Astrocyte of the spinal cord (primary cell): ENCODE results near the gene UCHL5.

ENCODE experiments used
- DNase-seq: peaks from one replicate; pipeline ENCODE4 v3.0.0; 2011; ENCODE audit warnings: low read depth, low spot score
- H3K4me3 ChIP-seq: 2 replicates; pipeline ENCODE4 v1.5.1; 2011; ENCODE audit warnings: low read depth, mild to moderate bottlenecking, low read length, moderate library complexity
- in situ Hi-C: cut with HindIII; loops from 2 replicates; pipeline ENCODE4 v1.10.0; 2017; ENCODE audit warnings: low sequenced_read_pairs
- TF ChIP-seq, protein P1 (sequence below): IDR thresholded peaks from 2 replicates; pipeline ENCODE4 v1.5.1; 2012; ENCODE audit warnings: low read depth, mild to moderate bottlenecking, low read length, inconsistent platforms

The UCHL5 gene

DNA sequence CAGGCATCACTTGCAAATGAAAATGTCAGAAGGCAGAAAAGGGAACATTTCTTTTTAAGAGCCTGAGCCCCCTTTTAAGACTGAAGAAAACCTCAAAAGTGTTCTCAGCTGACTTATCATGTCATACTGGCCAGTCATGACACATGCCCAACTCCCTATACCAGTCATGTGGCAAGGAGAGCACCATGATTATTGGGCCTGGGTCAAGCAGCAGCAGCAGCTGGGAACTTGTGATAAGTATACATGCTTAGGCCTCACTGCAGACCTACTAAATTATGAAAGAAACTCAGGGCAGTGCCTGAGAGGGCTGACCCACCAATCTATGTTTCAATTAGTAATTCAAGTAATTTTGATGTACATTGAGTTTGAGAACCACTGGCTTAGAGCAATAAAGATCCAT, 8.9 kb upstream of the UCHL5 start:
- DNase-seq, result no peak
- TF ChIP-seq, protein P1, sequence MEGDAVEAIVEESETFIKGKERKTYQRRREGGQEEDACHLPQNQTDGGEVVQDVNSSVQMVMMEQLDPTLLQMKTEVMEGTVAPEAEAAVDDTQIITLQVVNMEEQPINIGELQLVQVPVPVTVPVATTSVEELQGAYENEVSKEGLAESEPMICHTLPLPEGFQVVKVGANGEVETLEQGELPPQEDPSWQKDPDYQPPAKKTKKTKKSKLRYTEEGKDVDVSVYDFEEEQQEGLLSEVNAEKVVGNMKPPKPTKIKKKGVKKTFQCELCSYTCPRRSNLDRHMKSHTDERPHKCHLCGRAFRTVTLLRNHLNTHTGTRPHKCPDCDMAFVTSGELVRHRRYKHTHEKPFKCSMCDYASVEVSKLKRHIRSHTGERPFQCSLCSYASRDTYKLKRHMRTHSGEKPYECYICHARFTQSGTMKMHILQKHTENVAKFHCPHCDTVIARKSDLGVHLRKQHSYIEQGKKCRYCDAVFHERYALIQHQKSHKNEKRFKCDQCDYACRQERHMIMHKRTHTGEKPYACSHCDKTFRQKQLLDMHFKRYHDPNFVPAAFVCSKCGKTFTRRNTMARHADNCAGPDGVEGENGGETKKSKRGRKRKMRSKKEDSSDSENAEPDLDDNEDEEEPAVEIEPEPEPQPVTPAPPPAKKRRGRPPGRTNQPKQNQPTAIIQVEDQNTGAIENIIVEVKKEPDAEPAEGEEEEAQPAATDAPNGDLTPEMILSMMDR, result no peak
- H3K4me3 ChIP-seq, result no peak overlapping the region
- in situ Hi-C loops, result no loop called here

DNA sequence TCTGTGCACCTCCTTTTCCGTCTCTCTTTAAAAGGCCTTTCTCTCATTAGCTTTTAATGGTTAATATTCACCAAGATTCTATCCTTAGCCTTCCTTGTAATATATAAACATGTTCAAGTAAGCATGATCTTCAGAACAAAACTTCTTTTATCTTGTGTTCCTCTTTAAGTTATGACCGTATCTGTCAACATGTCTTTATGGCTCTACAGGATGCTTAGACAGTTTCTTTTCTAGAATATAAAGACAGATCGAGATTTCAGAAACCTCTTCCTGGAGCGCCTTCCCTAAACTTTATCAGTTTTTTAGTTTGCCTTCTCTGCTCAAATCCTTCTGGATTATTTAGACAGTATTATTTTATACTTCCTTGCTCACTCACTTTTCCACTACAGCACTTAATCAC, 7.4 kb upstream of the UCHL5 start:
- in situ Hi-C loops, result no loop called here
- TF ChIP-seq, protein P1, result no peak
- DNase-seq, result no peak
- no peak overlapping the region for H3K4me3 ChIP-seq

DNA sequence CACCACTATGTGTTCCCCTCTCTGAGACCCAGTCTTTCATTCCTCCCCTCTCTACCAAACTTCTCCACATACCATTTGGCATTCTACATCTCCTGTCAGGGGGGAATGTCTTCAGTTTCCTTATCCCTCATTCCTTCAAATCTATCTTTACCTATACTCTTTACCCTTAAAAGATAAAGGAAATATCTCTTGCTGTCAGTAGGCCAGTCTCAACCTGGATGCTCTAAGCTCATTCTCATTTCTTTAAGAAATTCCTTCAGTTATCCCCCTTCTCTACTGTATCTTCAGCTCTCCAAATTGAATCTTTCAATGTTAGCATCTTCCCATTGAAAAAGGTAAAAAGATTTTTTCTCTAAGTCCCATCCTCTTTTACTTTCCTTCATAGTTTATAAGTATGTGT, 6.8 kb upstream of the UCHL5 start:
- in situ Hi-C loops, result no loop called here
- TF ChIP-seq, protein P1, result no peak
- H3K4me3 ChIP-seq, result no peak overlapping the region
- no peak for DNase-seq

DNA sequence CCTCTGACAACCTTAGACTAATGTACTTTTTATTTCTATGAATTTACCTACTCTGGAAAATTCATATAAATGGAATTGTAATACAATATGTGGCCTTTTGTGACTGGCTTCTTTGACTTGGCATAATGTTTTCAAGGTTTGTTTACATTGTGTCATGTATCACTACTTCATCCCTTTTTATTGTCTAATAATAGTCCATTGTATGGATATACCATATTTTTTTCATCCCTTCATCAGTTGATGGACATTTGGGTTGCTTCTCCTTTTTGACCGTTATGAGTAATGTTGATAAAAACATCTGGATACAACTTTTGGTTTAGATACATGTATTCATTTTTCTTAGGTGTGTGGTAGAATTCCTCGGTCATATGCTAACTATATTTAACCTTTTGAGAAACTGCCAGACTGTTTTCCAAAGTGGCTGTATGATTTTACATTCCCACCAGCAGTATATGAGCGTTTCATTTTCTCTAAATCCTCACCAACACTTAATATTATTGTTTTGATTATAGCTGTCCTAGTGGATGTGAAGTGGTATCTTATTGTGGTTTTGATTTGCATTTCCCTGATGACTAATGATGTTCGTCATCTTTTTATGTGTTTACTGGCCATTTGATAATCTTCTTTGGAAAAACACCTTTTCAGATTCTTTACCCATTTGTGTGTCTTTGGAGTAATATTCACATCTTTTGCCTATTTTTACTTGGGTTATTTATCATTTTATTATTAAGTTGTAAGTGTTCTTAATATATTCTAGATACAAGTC, 3.7 kb upstream of the UCHL5 start:
- H3K4me3 ChIP-seq, result no peak overlapping the region
- in situ Hi-C loops, result no loop called here
- no peak for DNase-seq
- TF ChIP-seq, protein P1, result no peak

DNA sequence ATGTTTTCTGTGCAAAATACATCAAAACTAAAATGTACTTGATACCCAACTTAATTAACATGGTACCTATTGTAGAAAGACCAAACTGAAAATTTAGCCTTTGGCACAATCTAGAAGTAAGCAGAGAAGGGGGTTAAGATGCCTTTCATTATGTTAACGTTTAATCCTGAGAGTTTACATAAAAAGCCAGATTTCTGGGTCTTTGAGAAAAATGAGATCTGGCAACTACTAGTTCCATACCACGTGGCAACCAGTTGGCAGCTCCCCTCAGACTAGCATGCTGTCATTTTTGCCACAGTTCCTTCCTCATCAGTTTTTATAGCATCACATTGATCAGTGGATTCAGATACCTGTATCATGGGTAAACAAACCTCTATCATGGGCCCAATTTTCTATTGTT, 1.8 kb upstream of the UCHL5 start:
- DNase-seq, result peak; percentile 7
- in situ Hi-C loops, result no loop called here
- TF ChIP-seq, protein P1, result no peak
- peak overlapping the region; percentile 86 for H3K4me3 ChIP-seq

GRCh38 chr1:193060406-193060805, 1.2 kb upstream of the UCHL5 start:
- TF ChIP-seq, protein P1, result no peak
- H3K4me3 ChIP-seq, result peak overlapping the region; percentile 86
- DNase-seq, result no peak
- in situ Hi-C loops, result no loop called here
